Measurements from ENCODE around the gene ABI3.
"Not testable (repeated sequence)": the region's sequence is repeated elsewhere in the genome, so short reads cannot be mapped to it uniquely, and the experiment has no call there.

Gene ABI3

GRCh38 chr17:49210158-49211029 is at the start of gene ABI3, which contains the start of gene GNGT2:
ABI3 (plus strand) TSS chr17:49210707; CDS start chr17:49210725, 18 bp downstream.
GNGT2 (minus strand) TSS chr17:49210574; CDS start chr17:49207422, 3,152 bp downstream.
- peak; percentile 70 for DNase-seq

GRCh38 chr17:49162866-49163265 is 47.6 kb upstream of the ABI3 start:
- no peak for DNase-seq

- no peak for DNase-seq
Measured at GRCh38 chr17:49165143-49165542, 45.4 kb upstream of the ABI3 start.

- DNase-seq, result no peak
Measured at GRCh38 chr17:49168706-49169105, 41.8 kb upstream of the ABI3 start.

- no peak for DNase-seq
Measured at GRCh38 chr17:49170216-49170615, 40.3 kb upstream of the ABI3 start.

GRCh38 chr17:49170711-49171110 is 39.8 kb upstream of the ABI3 start:
- DNase-seq, result not testable (repeated sequence)

- DNase-seq, result not testable (repeated sequence)
Measured at GRCh38 chr17:49175978-49176377, 34.5 kb upstream of the ABI3 start.

GRCh38 chr17:49180303-49180702 is 30.2 kb upstream of the ABI3 start:
- DNase-seq, result peak; percentile 62

GRCh38 chr17:49180998-49181635 is 29.4 kb upstream of the ABI3 start:
- DNase-seq, result no peak

- no peak for DNase-seq
Measured at GRCh38 chr17:49183341-49183740, 27.2 kb upstream of the ABI3 start.

- DNase-seq, result no peak
Measured at GRCh38 chr17:49183801-49184200, 26.7 kb upstream of the ABI3 start.

GRCh38 chr17:49184522-49184921 is 26.0 kb upstream of the ABI3 start:
- DNase-seq, result not testable (repeated sequence)

GRCh38 chr17:49185381-49185780 is 25.1 kb upstream of the ABI3 start:
- not testable (repeated sequence) for DNase-seq

- no peak for DNase-seq
Measured at GRCh38 chr17:49187301-49187700, 23.2 kb upstream of the ABI3 start.

- no peak for DNase-seq
Measured at GRCh38 chr17:49190932-49191331, 19.6 kb upstream of the ABI3 start.

- no peak for DNase-seq
Measured at GRCh38 chr17:49191409-49191916, 19.0 kb upstream of the ABI3 start.

- DNase-seq, result peak; percentile 88
Measured at GRCh38 chr17:49191917-49192741, 18.4 kb upstream of the ABI3 start.

- DNase-seq, result no peak
Measured at GRCh38 chr17:49193513-49194296, 16.8 kb upstream of the ABI3 start.

GRCh38 chr17:49194297-49194607 is 16.3 kb upstream of the ABI3 start:
- DNase-seq, result no peak

- no peak for DNase-seq
Measured at GRCh38 chr17:49195751-49196150, 14.8 kb upstream of the ABI3 start.

GRCh38 chr17:49196520-49196919 is 14.0 kb upstream of the ABI3 start:
- no peak for DNase-seq

GRCh38 chr17:49197346-49197998 is 13.0 kb upstream of the ABI3 start:
- no peak for DNase-seq
